GM18508 (cell line): ENCODE data around the gene MPHOSPH9.

Experiments
- ATAC-seq: cut with Tn5 transposase; IDR thresholded peaks from one replicate; pipeline ENCODE4 v1.9.1; 2021; ENCODE audit warnings: moderate number of reproducible peaks; ENCODE audit not compliant: insufficient read depth, unreplicated experiment

The MPHOSPH9 gene

GRCh38 chr12:123134271-123134671, 98.7 kb downstream of the MPHOSPH9 start:
- ATAC-seq, result no peak

GRCh38 chr12:123133701-123134100, 99.2 kb downstream of the MPHOSPH9 start:
- ATAC-seq, result no peak

- no peak for ATAC-seq
Measured at GRCh38 chr12:123132951-123133619, 99.9 kb downstream of the MPHOSPH9 start.

GRCh38 chr12:123131879-123132402, 101.0 kb downstream of the MPHOSPH9 start:
- ATAC-seq, result no peak

GRCh38 chr12:123131291-123131832, 101.6 kb downstream of the MPHOSPH9 start:
- no peak for ATAC-seq

GRCh38 chr12:123129621-123130020, 103.3 kb downstream of the MPHOSPH9 start:
- ATAC-seq, result no peak

GRCh38 chr12:123127182-123127495, 105.8 kb downstream of the MPHOSPH9 start:
- ATAC-seq, result no peak

GRCh38 chr12:123126294-123127181, 106.4 kb downstream of the MPHOSPH9 start:
- ATAC-seq, result no peak

GRCh38 chr12:123122626-123123025, 110.3 kb downstream of the MPHOSPH9 start:
- ATAC-seq, result no peak

GRCh38 chr12:123121670-123122069, 111.3 kb downstream of the MPHOSPH9 start:
- no peak for ATAC-seq

GRCh38 chr12:123120452-123121166, 112.3 kb downstream of the MPHOSPH9 start:
- peak; percentile 25 for ATAC-seq

- peak; percentile 58 for ATAC-seq
Measured at GRCh38 chr12:123119808-123120207, 113.1 kb downstream of the MPHOSPH9 start.

GRCh38 chr12:123118497-123118896, 114.4 kb downstream of the MPHOSPH9 start:
- no peak for ATAC-seq

- no peak for ATAC-seq
Measured at GRCh38 chr12:123115409-123116121, 117.4 kb downstream of the MPHOSPH9 start.

- no peak for ATAC-seq
Measured at GRCh38 chr12:123114304-123115083, 118.4 kb downstream of the MPHOSPH9 start.

- ATAC-seq, result no peak
Measured at GRCh38 chr12:123113026-123113425, 119.9 kb downstream of the MPHOSPH9 start.

GRCh38 chr12:123111498-123112165, 121.3 kb downstream of the MPHOSPH9 start:
- ATAC-seq, result no peak

- ATAC-seq, result no peak
Measured at GRCh38 chr12:123109319-123109772, 123.6 kb downstream of the MPHOSPH9 start.

- no peak for ATAC-seq
Measured at GRCh38 chr12:123108682-123109066, 124.3 kb downstream of the MPHOSPH9 start.
